Right lobe of liver (tissue), 6 donors: ENCODE measurements around the gene SEPTIN2. TPM values are rescaled to one million over a fixed set of nuclear protein-coding genes. Genes with fewer than 3 reads are reported as not detected.

Experiments
- ATAC-seq, 4 donors: fragments of 200-7000 bp; cut with Tn5 transposase; one replicate each; pipeline ENCODE4 v1.9.1; 2020; ENCODE audit warnings: mild to moderate bottlenecking in 4 of 4, moderate library complexity in 4 of 4
- DNase-seq, 3 donors: peaks; one replicate each; pipeline ENCODE4 v3.0.0-alpha.2; 2020
- H3K27ac ChIP-seq, 3 donors: fragments of 200-600 bp; one replicate each; pipeline ENCODE4 v1.8.0; 2022
- H3K27me3 ChIP-seq, 2 donors: fragments of 200-600 bp; one replicate each; pipeline ENCODE4 v1.8.0; 2022
- H3K36me3 ChIP-seq, 4 donors: fragments of 200-600 bp; sonication (generic) in 1 of 4; one replicate each; pipeline versions ENCODE4 v1.5.1 to v1.8.0; 2017 to 2022; ENCODE audit warnings: control low read depth in 1 of 4
- H3K4me1 ChIP-seq, 4 donors: fragments of 200-600 bp; sonication (generic) in 1 of 4; one replicate each; pipeline versions ENCODE4 v1.5.1 to v1.8.0; 2017 to 2022; ENCODE audit warnings: control low read depth in 1 of 4
- H3K4me3 ChIP-seq, 3 donors: fragments of 200-600 bp; one replicate each; pipeline ENCODE4 v1.8.0; 2022
- H3K9me3 ChIP-seq, 4 donors: fragments of 200-600 bp; sonication (generic) in 1 of 4; one replicate each; pipeline versions ENCODE4 v1.5.1 to v1.8.0; 2017 to 2022; ENCODE audit warnings: control low read depth in 1 of 4
- POLR2A ChIP-seq: fragments of 450-650 bp; IDR thresholded peaks from one replicate; pipeline ENCODE4 v1.6.1; 2017; ENCODE audit warnings: antibody characterized with exemption, mild to moderate bottlenecking
- WGBS: methylation state at CpG from one replicate; pipeline ENCODE4 v1.1.6; 2018; ENCODE audit warnings: low coverage, low lambda C conversion rate; ENCODE audit not compliant: insufficient coverage; ENCODE audit errors: missing lambda C conversion rate; 5-methylcytosine and 5-hydroxymethylcytosine counted together
- intact Hi-C, 2 donors: fragments of 100-400 bp; cut with DNase I; formaldehyde crosslinking; loops; one replicate each; pipeline versions ENCODE4 v1.11.2 to v1.14.1; 2022
- total RNA-seq, 6 experiments: library from RNA; depleted of rRNA in 2 of 6; stranded (reverse); fragments of >200 nt in 2 of 6; fragmentation: NEBNext Ultra II Directional in 3 of 6; extraction: Animal tissue kit (Norgen Biotek cat#: 25700) in 3 of 6; gene quantifications; one replicate each; pipeline versions ENCODE4 v1.1.0 to v1.2.4, GENCODE V29; 2016 to 2023
- TF ChIP-seq, protein P1 (sequence below), 4 donors: fragments of 200-600 bp in 3 of 4; fragments of 450-650 bp in 1 of 4; IDR thresholded peaks; one replicate each; pipeline versions ENCODE4 v1.5.1 to v1.8.0; 2016 to 2022; ENCODE audit warnings: antibody characterized with exemption in 4 of 4, mild to moderate bottlenecking in 2 of 4
- donor health status: DM: no; HTN: yes; CAD: no.
- donor health status: DM: no; HTN: no; CAD: no.
- donor health status: DM: no; HTN: no; CAD: no.
- donor health status: DM: no; HTN: yes; CAD: no.
- donor health status: DM: no; HTN: yes; CAD: no.

The SEPTIN2 gene
- total RNA-seq, 6 experiments from 2014 or later, result 66.6 to 97.9 (median 86.2) TPM

GRCh38 chr2:241302759-241303651, 12.7 kb upstream of the SEPTIN2 start:
- H3K27ac ChIP-seq, result peak overlapping the region in 1 of 3 donors; percentile 29
- DNase-seq (no peak), ATAC-seq (peak; percentile 8 to 40 (median 20))
- no peak for TF ChIP-seq POLR2A
- TF ChIP-seq, protein P1, sequence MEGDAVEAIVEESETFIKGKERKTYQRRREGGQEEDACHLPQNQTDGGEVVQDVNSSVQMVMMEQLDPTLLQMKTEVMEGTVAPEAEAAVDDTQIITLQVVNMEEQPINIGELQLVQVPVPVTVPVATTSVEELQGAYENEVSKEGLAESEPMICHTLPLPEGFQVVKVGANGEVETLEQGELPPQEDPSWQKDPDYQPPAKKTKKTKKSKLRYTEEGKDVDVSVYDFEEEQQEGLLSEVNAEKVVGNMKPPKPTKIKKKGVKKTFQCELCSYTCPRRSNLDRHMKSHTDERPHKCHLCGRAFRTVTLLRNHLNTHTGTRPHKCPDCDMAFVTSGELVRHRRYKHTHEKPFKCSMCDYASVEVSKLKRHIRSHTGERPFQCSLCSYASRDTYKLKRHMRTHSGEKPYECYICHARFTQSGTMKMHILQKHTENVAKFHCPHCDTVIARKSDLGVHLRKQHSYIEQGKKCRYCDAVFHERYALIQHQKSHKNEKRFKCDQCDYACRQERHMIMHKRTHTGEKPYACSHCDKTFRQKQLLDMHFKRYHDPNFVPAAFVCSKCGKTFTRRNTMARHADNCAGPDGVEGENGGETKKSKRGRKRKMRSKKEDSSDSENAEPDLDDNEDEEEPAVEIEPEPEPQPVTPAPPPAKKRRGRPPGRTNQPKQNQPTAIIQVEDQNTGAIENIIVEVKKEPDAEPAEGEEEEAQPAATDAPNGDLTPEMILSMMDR (IDR thresholded peaks at IDR 0.05), result no peak
- H3K4me1 ChIP-seq, result peaks cover 0 to 58% (median 11%) of the 10 kb centered on the region in 4 donors
- intact Hi-C loops, result no loop called here
- peaks cover 0 to 3% (median 0%) of the 10 kb centered on the region in 4 donors for H3K36me3 ChIP-seq
- WGBS, result 58% methylated on average over 7 of the region's 13 CpGs
- no peaks in the 10 kb centered on the region for H3K9me3 ChIP-seq
- H3K27me3 ChIP-seq, result no peaks in the 10 kb centered on the region
- no peak overlapping the region for H3K4me3 ChIP-seq

GRCh38 chr2:241304039-241304670, 11.6 kb upstream of the SEPTIN2 start:
- TF ChIP-seq, protein P1 (IDR thresholded peaks at IDR 0.05), result no peak
- TF ChIP-seq POLR2A, result no peak
- Histone ChIP-seq H3K4me3 (no peak overlapping the region), H3K4me1 (peaks cover 0 to 60% (median 12%) of the 10 kb centered on the region in 4 donors), H3K36me3 (peaks cover 0 to 3% (median 0%) of the 10 kb centered on the region in 4 donors), H3K27me3 (no peaks in the 10 kb centered on the region), H3K27ac (no peak overlapping the region), H3K9me3 (no peaks in the 10 kb centered on the region)
- WGBS, result 67% methylated on average over 4 of the region's 5 CpGs
- ATAC-seq, result no peak
- DNase-seq, result no peak
- intact Hi-C loops, result no loop called here

- H3K4me3 ChIP-seq, result no peak overlapping the region
- WGBS, result 54% methylated on average over 6 of the region's 6 CpGs
- TF ChIP-seq, protein P1 (IDR thresholded peaks at IDR 0.05), result no peak
- intact Hi-C loops, result no loop called here
- ATAC-seq (no peak), DNase-seq (no peak)
- H3K9me3 ChIP-seq, result no peaks in the 10 kb centered on the region
- H3K27me3 ChIP-seq, result no peaks in the 10 kb centered on the region
- no peak overlapping the region for H3K27ac ChIP-seq
- H3K4me1 ChIP-seq, result peaks cover 0 to 70% (median 17%) of the 10 kb centered on the region in 4 donors
- peaks cover 0 to 3% (median 0%) of the 10 kb centered on the region in 4 donors for H3K36me3 ChIP-seq
Observed at GRCh38 chr2:241307055-241307454, 8.7 kb upstream of the SEPTIN2 start.

DNA sequence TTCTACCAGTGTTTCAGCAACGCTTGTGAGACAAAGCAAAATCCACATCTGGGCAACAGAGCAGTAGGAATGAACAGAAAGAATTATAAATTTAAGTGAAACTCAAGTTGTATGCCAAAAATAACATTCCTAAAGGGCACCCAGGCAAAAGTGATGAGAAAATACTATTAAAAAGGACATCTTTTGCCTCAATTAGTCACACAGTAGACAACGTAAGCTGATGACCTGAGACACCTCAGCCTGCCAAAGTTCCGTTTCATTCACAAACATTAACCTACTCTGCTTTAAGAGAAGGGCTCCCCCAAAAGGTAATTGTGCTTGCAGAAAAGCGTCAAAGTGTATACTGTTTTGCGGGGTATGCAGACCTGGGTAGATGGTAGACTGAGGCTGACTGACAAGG, 7.5 kb upstream of the SEPTIN2 start:
- peak overlapping the region in 1 of 3 donors; percentile 29 for H3K27ac ChIP-seq
- WGBS, result 67% methylated on average over 4 of the region's 5 CpGs
- peaks cover 0 to 68% (median 19%) of the 10 kb centered on the region in 4 donors for H3K4me1 ChIP-seq
- TF ChIP-seq POLR2A, result no peak
- TF ChIP-seq, protein P1 (IDR thresholded peaks at IDR 0.05), result peak in 1 of 4 donors; percentile 15
- ATAC-seq (peak in 3 of 4 donors; percentile 51 to 63 (median 51)), DNase-seq (no peak)
- intact Hi-C loops, result no loop called here
- no peak overlapping the region for H3K4me3 ChIP-seq
- peaks cover 0 to 3% (median 0%) of the 10 kb centered on the region in 4 donors for H3K36me3 ChIP-seq
- H3K27me3 ChIP-seq, result no peaks in the 10 kb centered on the region
- no peaks in the 10 kb centered on the region for H3K9me3 ChIP-seq
